ENCODE results near the gene MED15. TPM values are rescaled to one million over a fixed set of nuclear protein-coding genes. Genes with fewer than 3 reads are reported as not detected.

The MED15 gene
- total RNA-seq, 1 experiment from 2014 or later, result 59.3 TPM

DNA sequence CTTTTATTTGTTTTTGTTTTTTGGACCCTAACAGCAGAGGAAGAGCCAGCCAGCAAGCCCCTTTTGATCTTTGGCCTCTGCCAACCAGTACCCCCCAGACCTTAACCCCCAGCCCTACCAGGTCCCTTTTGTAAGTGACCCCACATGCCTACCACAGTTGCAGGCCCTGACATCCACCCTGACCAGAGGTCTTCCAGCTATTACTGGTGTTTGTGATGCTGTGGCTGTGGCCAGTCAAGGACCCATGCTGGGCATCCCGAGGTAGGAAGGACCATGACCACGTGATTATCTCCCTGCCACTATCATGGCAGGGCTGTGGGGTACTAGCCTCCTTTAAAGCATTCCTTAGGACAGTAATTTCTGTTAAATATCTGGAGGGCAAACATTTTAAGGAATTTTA lies 9.0 kb downstream of the MED15 start:
- Histone ChIP-seq H3K9me3 (ENCODE audit: control insufficient read depth, insufficient read depth, low read depth, low read length) (no peaks in the 10 kb centered on the region), H3K4me3 (ENCODE audit: low read depth in 2 of 2, low read length in 2 of 2) (no peak overlapping the region), H3K4me1 (ENCODE audit: control insufficient read depth, insufficient read depth, low read length) (peaks cover 2% of the 10 kb centered on the region), H3K36me3 (ENCODE audit: control insufficient read depth, insufficient read depth, low read length) (no peaks in the 10 kb centered on the region), H3K27ac (ENCODE audit: low read length) (no peak overlapping the region), H3K27me3 (ENCODE audit: control insufficient read depth, insufficient read depth, low read length) (no peaks in the 10 kb centered on the region)
- DNase-seq (ENCODE audit: low read depth, low spot score), result no peak
- in situ Hi-C loops (cut with HindIII; ENCODE audit: low pct_unique_long_range_greater_than_20kb, low sequenced_read_pairs) (no loop called here), intact Hi-C loops (cut with micrococcal nuclease; ENCODE audit: unreplicated experiment) (no loop called here)
- no peak for ATAC-seq
- no TSS peak for BruUV-seq (replicated peaks)
- ChIA-PET POLR2A (no interaction called here), CTCF (no interaction called here)
- no peak for TF ChIP-seq SIN3A (IDR thresholded peaks at IDR 0.05; ENCODE audit: borderline replicate concordance, insufficient read depth, low read depth, low read length)
- no peak for TF ChIP-seq TCF7L2 (IDR thresholded peaks at IDR 0.05; ENCODE audit: low read depth, low read length)
- TF ChIP-seq, protein P1, sequence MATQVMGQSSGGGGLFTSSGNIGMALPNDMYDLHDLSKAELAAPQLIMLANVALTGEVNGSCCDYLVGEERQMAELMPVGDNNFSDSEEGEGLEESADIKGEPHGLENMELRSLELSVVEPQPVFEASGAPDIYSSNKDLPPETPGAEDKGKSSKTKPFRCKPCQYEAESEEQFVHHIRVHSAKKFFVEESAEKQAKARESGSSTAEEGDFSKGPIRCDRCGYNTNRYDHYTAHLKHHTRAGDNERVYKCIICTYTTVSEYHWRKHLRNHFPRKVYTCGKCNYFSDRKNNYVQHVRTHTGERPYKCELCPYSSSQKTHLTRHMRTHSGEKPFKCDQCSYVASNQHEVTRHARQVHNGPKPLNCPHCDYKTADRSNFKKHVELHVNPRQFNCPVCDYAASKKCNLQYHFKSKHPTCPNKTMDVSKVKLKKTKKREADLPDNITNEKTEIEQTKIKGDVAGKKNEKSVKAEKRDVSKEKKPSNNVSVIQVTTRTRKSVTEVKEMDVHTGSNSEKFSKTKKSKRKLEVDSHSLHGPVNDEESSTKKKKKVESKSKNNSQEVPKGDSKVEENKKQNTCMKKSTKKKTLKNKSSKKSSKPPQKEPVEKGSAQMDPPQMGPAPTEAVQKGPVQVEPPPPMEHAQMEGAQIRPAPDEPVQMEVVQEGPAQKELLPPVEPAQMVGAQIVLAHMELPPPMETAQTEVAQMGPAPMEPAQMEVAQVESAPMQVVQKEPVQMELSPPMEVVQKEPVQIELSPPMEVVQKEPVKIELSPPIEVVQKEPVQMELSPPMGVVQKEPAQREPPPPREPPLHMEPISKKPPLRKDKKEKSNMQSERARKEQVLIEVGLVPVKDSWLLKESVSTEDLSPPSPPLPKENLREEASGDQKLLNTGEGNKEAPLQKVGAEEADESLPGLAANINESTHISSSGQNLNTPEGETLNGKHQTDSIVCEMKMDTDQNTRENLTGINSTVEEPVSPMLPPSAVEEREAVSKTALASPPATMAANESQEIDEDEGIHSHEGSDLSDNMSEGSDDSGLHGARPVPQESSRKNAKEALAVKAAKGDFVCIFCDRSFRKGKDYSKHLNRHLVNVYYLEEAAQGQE (IDR thresholded peaks at IDR 0.05; ENCODE audit: insufficient read depth in 1 of 2, low read depth in 2 of 2, low read length in 1 of 2), result no peak
- TF ChIP-seq POLR2AphosphoS5 (IDR thresholded peaks at IDR 0.05; ENCODE audit: low read depth, low read length), result no peak
- TF ChIP-seq, protein P2, sequence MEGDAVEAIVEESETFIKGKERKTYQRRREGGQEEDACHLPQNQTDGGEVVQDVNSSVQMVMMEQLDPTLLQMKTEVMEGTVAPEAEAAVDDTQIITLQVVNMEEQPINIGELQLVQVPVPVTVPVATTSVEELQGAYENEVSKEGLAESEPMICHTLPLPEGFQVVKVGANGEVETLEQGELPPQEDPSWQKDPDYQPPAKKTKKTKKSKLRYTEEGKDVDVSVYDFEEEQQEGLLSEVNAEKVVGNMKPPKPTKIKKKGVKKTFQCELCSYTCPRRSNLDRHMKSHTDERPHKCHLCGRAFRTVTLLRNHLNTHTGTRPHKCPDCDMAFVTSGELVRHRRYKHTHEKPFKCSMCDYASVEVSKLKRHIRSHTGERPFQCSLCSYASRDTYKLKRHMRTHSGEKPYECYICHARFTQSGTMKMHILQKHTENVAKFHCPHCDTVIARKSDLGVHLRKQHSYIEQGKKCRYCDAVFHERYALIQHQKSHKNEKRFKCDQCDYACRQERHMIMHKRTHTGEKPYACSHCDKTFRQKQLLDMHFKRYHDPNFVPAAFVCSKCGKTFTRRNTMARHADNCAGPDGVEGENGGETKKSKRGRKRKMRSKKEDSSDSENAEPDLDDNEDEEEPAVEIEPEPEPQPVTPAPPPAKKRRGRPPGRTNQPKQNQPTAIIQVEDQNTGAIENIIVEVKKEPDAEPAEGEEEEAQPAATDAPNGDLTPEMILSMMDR (IDR thresholded peaks at IDR 0.05), result no peak

DNA sequence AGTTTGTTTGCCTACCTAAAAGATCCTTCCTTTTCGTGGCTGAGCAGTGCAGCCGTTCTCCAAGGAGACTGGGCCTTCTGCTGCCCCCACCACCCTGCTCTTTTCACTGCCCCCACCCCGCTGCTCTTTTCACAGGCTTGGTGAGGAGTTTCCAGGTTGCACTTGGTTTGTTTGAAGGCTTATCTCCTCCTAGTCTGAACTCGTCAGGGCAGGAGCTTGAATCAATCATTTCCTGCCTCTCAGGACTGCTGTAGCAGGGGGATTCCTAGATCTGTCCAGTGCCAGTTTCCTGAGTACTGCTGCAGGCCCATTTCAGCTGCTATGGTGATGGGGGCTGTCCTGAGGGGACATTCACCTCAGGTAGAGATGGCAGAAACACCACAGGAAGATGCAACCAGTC lies 10.0 kb downstream of the MED15 start:
- in situ Hi-C loops (cut with HindIII; ENCODE audit: low pct_unique_long_range_greater_than_20kb, low sequenced_read_pairs), result no loop called here
- no TSS peak for BruUV-seq (replicated peaks)
- Histone ChIP-seq H3K9me3 (ENCODE audit: control insufficient read depth, insufficient read depth, low read depth, low read length) (no peaks in the 10 kb centered on the region), H3K27me3 (ENCODE audit: control insufficient read depth, insufficient read depth, low read length) (no peaks in the 10 kb centered on the region), H3K4me1 (ENCODE audit: control insufficient read depth, insufficient read depth, low read length) (no peaks in the 10 kb centered on the region; the same call in 1 of the 2 replicates), H3K4me3 (ENCODE audit: low read depth in 2 of 2, low read length in 2 of 2) (no peak overlapping the region), H3K36me3 (ENCODE audit: control insufficient read depth, insufficient read depth, low read length) (no peaks in the 10 kb centered on the region), H3K27ac (ENCODE audit: low read length) (no peak overlapping the region)
- CTCF ChIA-PET, result no interaction called here
- intact Hi-C loops (cut with micrococcal nuclease; ENCODE audit: unreplicated experiment), result no loop called here
- ATAC-seq (no peak), DNase-seq (ENCODE audit: low read depth, low spot score) (no peak)
- TF ChIP-seq, protein P2 (IDR thresholded peaks at IDR 0.05), result no peak
- no peak for TF ChIP-seq SIN3A (IDR thresholded peaks at IDR 0.05; ENCODE audit: borderline replicate concordance, insufficient read depth, low read depth, low read length)
- TF ChIP-seq, protein P1 (IDR thresholded peaks at IDR 0.05; ENCODE audit: insufficient read depth in 1 of 2, low read depth in 2 of 2, low read length in 1 of 2), result no peak
- TF ChIP-seq POLR2AphosphoS5 (IDR thresholded peaks at IDR 0.05; ENCODE audit: low read depth, low read length), result no peak
- TF ChIP-seq TCF7L2 (IDR thresholded peaks at IDR 0.05; ENCODE audit: low read depth, low read length), result no peak
- POLR2A ChIA-PET, result no interaction called here
